IMR-90 (cell line): Measurements from ENCODE around the gene FOXQ1. TPM values are rescaled to one million over a fixed set of nuclear protein-coding genes. Genes with fewer than 3 reads are reported as not detected.
A peak's percentile ranks its signal among the peaks of the same experiment; 100 is the strongest.

ENCODE experiments used
- ATAC-seq: fragments of 200-7000 bp; cut with Tn5 transposase; 2 replicates; pipeline ENCODE4 v1.9.1; 2020; ENCODE audit warnings: low read depth, mild to moderate bottlenecking, moderate library complexity
- BruUV-seq: library from RNA; stranded (reverse); fragments of 400-500 nt; replicated peaks from 2 replicates; lab custom pipeline; 2021; lab: Mats Ljungman, UMichigan
- CTCF ChIA-PET: fragments of 300-600 bp; formaldehyde crosslinking; extraction: SDS; loops from one replicate; lab custom pipeline; 2021; ENCODE audit warnings: antibody characterized with exemption; lab: Yijun Ruan, JAX
- POLR2A ChIA-PET: fragments of 300-600 bp; sonication (Branson Sonifier 250); formaldehyde crosslinking; loops from one replicate; lab custom pipeline; 2022; ENCODE audit warnings: antibody characterized with exemption; ENCODE audit not compliant: unreplicated experiment; lab: Charles Lee
- DNase-seq: peaks from one replicate; pipeline ENCODE4 v3.0.0; 2013
- H2AFZ ChIP-seq: replicated peaks from 2 replicates; pipeline ENCODE3; 2013; ENCODE audit warnings: low read length, mild to moderate bottlenecking; ENCODE audit not compliant: poor library complexity
- H2AK5ac ChIP-seq: 2 replicates; pipeline ENCODE4 v1.6.1; 2013; ENCODE audit warnings: low read depth, low read length, inconsistent platforms
- H2AK9ac ChIP-seq: replicated peaks from 2 replicates; pipeline ENCODE3; 2013; ENCODE audit warnings: mild to moderate bottlenecking, low read depth, low read length, moderate library complexity; ENCODE audit not compliant: poor library complexity
- H2BK120ac ChIP-seq: 2 replicates; pipeline ENCODE4 v1.6.1; 2013; ENCODE audit warnings: low read depth, low read length, inconsistent platforms
- H2BK15ac ChIP-seq: 3 replicates; pipeline ENCODE4 v1.6.1; 2013; ENCODE audit warnings: low read depth, low read length, inconsistent platforms
- H2BK20ac ChIP-seq: 2 replicates; pipeline ENCODE4 v1.6.1; 2013; ENCODE audit warnings: low read depth, mild to moderate bottlenecking, inconsistent platforms, low read length, moderate library complexity
- H2BK5ac ChIP-seq: 2 replicates; pipeline ENCODE4 v1.6.1; 2013; ENCODE audit warnings: mild to moderate bottlenecking, low read depth, low read length, inconsistent platforms; ENCODE audit not compliant: poor library complexity, severe bottlenecking
- H3K14ac ChIP-seq: replicated peaks from 2 replicates; pipeline ENCODE4 v1.6.1; 2013; ENCODE audit warnings: low read depth, low read length, inconsistent platforms
- H3K18ac ChIP-seq: 2 replicates; pipeline ENCODE4 v1.6.1; 2013; ENCODE audit warnings: low read depth, low read length, control low read depth
- H3K23ac ChIP-seq: 2 replicates; pipeline ENCODE4 v1.6.1; 2013; ENCODE audit warnings: low read depth, low read length, inconsistent platforms
- H3K27ac ChIP-seq: 2 replicates; pipeline ENCODE4 v1.5.1; 2013; ENCODE audit warnings: mild to moderate bottlenecking, control low read depth, low read length; ENCODE audit not compliant: insufficient read depth
- H3K27me3 ChIP-seq: 2 replicates; pipeline ENCODE4 v1.6.1; 2013; ENCODE audit warnings: low read length; ENCODE audit not compliant: control insufficient read depth, insufficient read depth
- H3K36me3 ChIP-seq: 2 replicates; pipeline ENCODE4 v1.6.1; 2013; ENCODE audit warnings: low read length, mixed read lengths; ENCODE audit not compliant: control insufficient read depth, insufficient read depth
- H3K4ac ChIP-seq: 2 replicates; pipeline ENCODE4 v1.6.1; 2013; ENCODE audit warnings: low read depth, low read length, inconsistent platforms
- H3K4me1 ChIP-seq: 2 replicates; pipeline ENCODE4 v1.6.1; 2013; ENCODE audit warnings: low read length, mixed read lengths; ENCODE audit not compliant: control insufficient read depth, insufficient read depth
- H3K4me2 ChIP-seq: 2 replicates; pipeline ENCODE4 v1.6.1; 2013; ENCODE audit warnings: low read depth, mild to moderate bottlenecking, control low read depth, low read length, moderate library complexity
- H3K4me3 ChIP-seq: 2 replicates; pipeline ENCODE4 v1.5.1; 2013; ENCODE audit warnings: low read depth, mild to moderate bottlenecking, control low read depth, low read length, moderate library complexity; ENCODE audit not compliant: insufficient read depth
- H3K56ac ChIP-seq: 2 replicates; pipeline ENCODE4 v1.6.1; 2013; ENCODE audit warnings: low read length, inconsistent platforms; ENCODE audit not compliant: insufficient read depth; ENCODE audit errors: extremely low read depth
- H3K79me1 ChIP-seq, 2 experiments: 2 replicates each; pipeline ENCODE4 v1.6.1; 2013; ENCODE audit warnings: low read length in 2 of 2, inconsistent platforms in 1 of 2, low read depth in 1 of 2
- H3K9ac ChIP-seq: 2 replicates; pipeline ENCODE4 v1.6.1; 2013; ENCODE audit warnings: low read depth, low read length, control low read depth
- H3K9me1 ChIP-seq: 2 replicates; pipeline ENCODE4 v1.6.1; 2013; ENCODE audit warnings: low read length, inconsistent platforms; ENCODE audit not compliant: insufficient read depth
- H3K9me3 ChIP-seq: 2 replicates; pipeline ENCODE4 v1.6.1; 2013; ENCODE audit warnings: low read length; ENCODE audit not compliant: control insufficient read depth, insufficient read depth
- H4K20me1 ChIP-seq: 2 replicates; pipeline ENCODE4 v1.6.1; 2013; ENCODE audit warnings: low read length, inconsistent platforms; ENCODE audit not compliant: insufficient read depth
- H4K5ac ChIP-seq: 2 replicates; pipeline ENCODE4 v1.6.1; 2013; ENCODE audit warnings: mild to moderate bottlenecking, low read depth, low read length, control low read depth
- H4K8ac ChIP-seq, 2 experiments: 2 replicates each; pipeline ENCODE4 v1.6.1; 2013; ENCODE audit warnings: low read depth in 2 of 2, low read length in 2 of 2, control low read depth in 1 of 2, inconsistent platforms in 1 of 2
- H4K91ac ChIP-seq: 2 replicates; pipeline ENCODE4 v1.6.1; 2013; ENCODE audit warnings: low read depth, low read length, inconsistent platforms; ENCODE audit not compliant: insufficient read depth
- FOS ChIP-seq: fragments of 150-350 bp; IDR thresholded peaks from 2 replicates; pipeline ENCODE4 v1.6.1; 2016; ENCODE audit warnings: low read depth, low read length
- RFX5 ChIP-seq: IDR thresholded peaks from 2 replicates; pipeline ENCODE4 v1.8.0; 2012; ENCODE audit warnings: low read depth, mild to moderate bottlenecking, low read length, moderate library complexity
- WGBS, 2 experiments: methylation state at CpG; one replicate each; pipeline versions ENCODE4 v1.1.5 to v1.1.7; 2013; ENCODE audit warnings: missing lambda C conversion rate in 2 of 2; ENCODE audit not compliant: insufficient read length in 1 of 2; ENCODE audit errors: extremely low coverage in 2 of 2; 5-methylcytosine and 5-hydroxymethylcytosine counted together
- dilution Hi-C: fragments of 300-500 bp; cut with HindIII; formaldehyde crosslinking; loops from one replicate; pipeline ENCODE4 v1.14.3; 2018; ENCODE audit warnings: low sequenced_read_pairs; ENCODE audit not compliant: unreplicated experiment
- in situ Hi-C: fragments of 300-500 bp; cut with MboI; formaldehyde crosslinking; loops from 3 replicates; pipeline ENCODE4 v1.14.3; 2019; ENCODE audit warnings: low sequenced_read_pairs, inconsistent platforms, mixed read lengths
- intact Hi-C: fragments of 100-400 bp; cut with micrococcal nuclease; formaldehyde crosslinking; loops from 2 replicates; pipeline ENCODE4 v1.10.0; 2022
- polyA plus RNA-seq, 3 experiments: library from polyadenylated mRNA; depleted of rRNA; stranded (reverse); fragments of >200 nt; gene quantifications; 2 replicates each; pipeline ENCODE4 v1.2.3, GENCODE V29; 2012; ENCODE audit warnings: low replicate concordance in 1 of 3
- total RNA-seq: library from RNA; depleted of rRNA; stranded (reverse); fragments of >200 nt; gene quantifications from 2 replicates; pipeline ENCODE4 v1.2.3, GENCODE V29; 2012

Gene FOXQ1
- total and polyA plus RNA-seq, 2 of the 4 experiments (the other 2 are of a cell fraction) = not detected

GRCh38 chr6:1296542-1296941 lies 15.4 kb upstream of the FOXQ1 start:
- peak overlapping the region; percentile 92 for H3K4ac ChIP-seq
- no peak overlapping the region for H2AK9ac ChIP-seq
- dilution Hi-C loops (no loop called here), in situ Hi-C loops (no loop called here), intact Hi-C loops (no loop called here)
- no peak overlapping the region for H3K23ac ChIP-seq
- H4K20me1 ChIP-seq = no peaks in the 10 kb centered on the region
- DNase-seq (peak; percentile 66), ATAC-seq (peak; percentile 79)
- H2AFZ ChIP-seq = no peak overlapping the region
- ChIA-PET CTCF (interaction anchor here (1.1 to 1.4 kb wide), 2 partner anchors 16 to 17 kb away, joined by 3 to 5 read pairs; partner anchors contain the start of gene FOXQ1), POLR2A (no interaction called here)
- no peaks in the 10 kb centered on the region for H3K79me1 ChIP-seq
- peak overlapping the region; percentile 78 for H3K18ac ChIP-seq
- H2BK15ac ChIP-seq = 0 out of 3 replicates have a peak overlapping the region, but pooled peaks have one; percentile 87
- peak overlapping the region; percentile 16; the same call in 1 of the 2 replicates for H3K4me2 ChIP-seq
- WGBS, 2 experiments = no CpG with 5 or more reads among the region's 4 CpGs
- no peak overlapping the region for H2AK5ac ChIP-seq
- H4K91ac ChIP-seq = no peak overlapping the region
- H3K9me3 ChIP-seq = no peaks in the 10 kb centered on the region; the same call in 1 of the 2 replicates
- H3K9me1 ChIP-seq = peaks cover 3% of the 10 kb centered on the region; the same call in 1 of the 2 replicates
- H3K56ac ChIP-seq = no peak overlapping the region
- peaks cover 7% of the 10 kb centered on the region for H3K4me1 ChIP-seq
- TF ChIP-seq RFX5 (no peak), FOS (0 out of 2 replicates have a peak, but pooled peaks have one; percentile 19)
- H2BK120ac ChIP-seq = peak overlapping the region; percentile 53; the same call in 1 of the 2 replicates
- H3K36me3 ChIP-seq = no peaks in the 10 kb centered on the region
- no peak overlapping the region for H3K9ac ChIP-seq
- peak overlapping the region; percentile 42; the same call in 1 of the 2 replicates for H3K14ac ChIP-seq
- H3K27ac ChIP-seq = peak overlapping the region; percentile 36; the same call in 1 of the 2 replicates
- H3K4me3 ChIP-seq = no peak overlapping the region
- no peaks in the 10 kb centered on the region; the same call in 1 of the 2 replicates for H3K27me3 ChIP-seq
- no TSS peak for BruUV-seq
- no peak overlapping the region; the same call in 1 of the 2 replicates for H2BK20ac ChIP-seq
- H4K5ac ChIP-seq = no peak overlapping the region
- peak overlapping the region; percentile 74 for H2BK5ac ChIP-seq
- H4K8ac ChIP-seq = peak overlapping the region; percentile 38 to 51; a peak in 1 of 4 replicates
